H1 (cell line): ENCODE results near the gene MAPKAPK2. TPM values are rescaled to one million over a fixed set of nuclear protein-coding genes. Genes with fewer than 3 reads are reported as not detected.

ENCODE experiments used
- CTCF ChIA-PET: fragments of 300-600 bp; sonication (Branson Sonifier 250); formaldehyde crosslinking; loops from one replicate; lab custom pipeline; 2021; ENCODE audit not compliant: partially characterized antibody; lab: Charles Lee
- POLR2A ChIA-PET: fragments of 300-600 bp; sonication (Branson Sonifier 250); formaldehyde crosslinking; loops from one replicate; lab custom pipeline; 2021; ENCODE audit warnings: inconsistent platforms; ENCODE audit not compliant: partially characterized antibody; lab: Charles Lee
- DNase-seq, 2 experiments: peaks; one replicate each; pipeline versions ENCODE4 v3.0.0 to v3.0.0-alpha.2; 2010 to 2022; ENCODE audit warnings: low spot score in 2 of 2, low read depth in 1 of 2, mixed read lengths in 1 of 2
- FAIRE-seq: peaks from 2 replicates; lab custom pipeline; 2011; peaks lifted over from hg19 to GRCh38; lab: Jason Lieb, UNC
- H2AFZ ChIP-seq: 2 replicates; pipeline ENCODE4 v1.8.1; 2012; ENCODE audit warnings: low read length, inconsistent platforms
- H2AK5ac ChIP-seq: 2 replicates; pipeline ENCODE4 v1.6.1; 2013; ENCODE audit warnings: low read depth, low read length
- H2BK120ac ChIP-seq: replicated peaks from 2 replicates; pipeline ENCODE3; 2013; ENCODE audit warnings: low read depth, low read length, inconsistent platforms
- H2BK12ac ChIP-seq: 2 replicates; pipeline ENCODE4 v1.6.1; 2013; ENCODE audit warnings: low read depth, low read length
- H2BK15ac ChIP-seq: 2 replicates; pipeline ENCODE4 v1.6.1; 2013; ENCODE audit warnings: low read length
- H2BK20ac ChIP-seq: 2 replicates; pipeline ENCODE4 v1.6.1; 2013; ENCODE audit warnings: low read length
- H2BK5ac ChIP-seq: 2 replicates; pipeline ENCODE4 v1.6.1; 2013; ENCODE audit warnings: low read depth, low read length
- H3K14ac ChIP-seq: 2 replicates; pipeline ENCODE4 v1.6.1; 2013; ENCODE audit warnings: inconsistent platforms; ENCODE audit not compliant: insufficient read length
- H3K18ac ChIP-seq: 2 replicates; pipeline ENCODE4 v1.6.1; 2013; ENCODE audit warnings: low read length; ENCODE audit errors: extremely low read depth
- H3K23ac ChIP-seq: 2 replicates; pipeline ENCODE4 v1.6.1; 2013; ENCODE audit warnings: inconsistent platforms; ENCODE audit not compliant: insufficient read length
- H3K23me2 ChIP-seq: 2 replicates; pipeline ENCODE4 v1.6.1; 2013; ENCODE audit warnings: low read depth, low read length
- H3K27ac ChIP-seq: 2 replicates; pipeline ENCODE4 v1.6.1; 2011; ENCODE audit warnings: low read depth, low read length, inconsistent platforms
- H3K27me3 ChIP-seq, 4 experiments: replicated peaks in 1 of 4; 1 replicate in 1 of 4; 2 replicates in 3 of 4; pipeline versions ENCODE4 v1.6.1 to v1.8.1; 2011 to 2013; ENCODE audit warnings: low read length in 3 of 4, mild to moderate bottlenecking in 3 of 4, inconsistent platforms in 2 of 4, mixed read lengths in 2 of 4, moderate library complexity in 1 of 4; ENCODE audit not compliant: control insufficient read depth in 3 of 4, insufficient read depth in 3 of 4; ENCODE audit errors: extremely low read depth in 1 of 4
- H3K36me3 ChIP-seq, 4 experiments: 2 replicates each; pipeline versions ENCODE4 v1.6.1 to v1.8.1; 2011 to 2013; ENCODE audit warnings: mild to moderate bottlenecking in 4 of 4, low read length in 3 of 4, moderate library complexity in 2 of 4, control low read depth in 1 of 4, inconsistent platforms in 1 of 4; ENCODE audit not compliant: insufficient read depth in 4 of 4, control insufficient read depth in 2 of 4
- H3K4ac ChIP-seq: replicated peaks from 2 replicates; pipeline ENCODE3; 2013; ENCODE audit warnings: low read length, low read depth, mixed read lengths, inconsistent platforms; ENCODE audit not compliant: insufficient read length
- H3K4me1 ChIP-seq, 4 experiments: replicated peaks in 1 of 4; 1 replicate in 1 of 4; 2 replicates in 3 of 4; pipeline versions ENCODE4 v1.6.1 to v1.8.1; 2011 to 2013; ENCODE audit warnings: low read length in 3 of 4, inconsistent platforms in 2 of 4, mixed read lengths in 1 of 4; ENCODE audit not compliant: insufficient read depth in 4 of 4, control insufficient read depth in 3 of 4
- H3K4me2 ChIP-seq, 2 experiments: 2 replicates each; pipeline versions ENCODE4 v1.6.1 to v1.8.1; 2011 to 2013; ENCODE audit warnings: low read depth in 2 of 2, low read length in 2 of 2, control low read depth in 1 of 2, inconsistent platforms in 1 of 2, mild to moderate bottlenecking in 1 of 2; ENCODE audit not compliant: insufficient read depth in 1 of 2
- H3K4me3 ChIP-seq, 4 experiments: fragments of 200-600, 300-600 bp in 1 of 4; sonication (generic), shearing (Covaris generic), sonication (Bioruptor Twin) in 1 of 4; 2 replicates each; pipeline versions ENCODE4 v1.5.1 to v1.8.1; 2011 to 2016; ENCODE audit warnings: low read length in 4 of 4, low read depth in 3 of 4, control low read depth in 2 of 4, inconsistent platforms in 2 of 4, mild to moderate bottlenecking in 2 of 4, mixed read lengths in 1 of 4, moderate library complexity in 1 of 4; ENCODE audit not compliant: insufficient read depth in 2 of 4; ENCODE audit errors: extremely low read depth in 1 of 4
- H3K56ac ChIP-seq: replicated peaks from 2 replicates; pipeline ENCODE3; 2013; ENCODE audit warnings: low read depth, mild to moderate bottlenecking, mixed read lengths, low read length, inconsistent platforms; ENCODE audit not compliant: insufficient read length
- H3K79me1 ChIP-seq: 2 replicates; pipeline ENCODE4 v1.6.1; 2013; ENCODE audit warnings: low read depth, low read length, control low read depth
- H3K79me2 ChIP-seq, 2 experiments: 2 replicates each; pipeline versions ENCODE4 v1.6.1 to v1.8.1; 2012 to 2013; ENCODE audit warnings: low read length in 2 of 2, mild to moderate bottlenecking in 2 of 2, inconsistent platforms in 1 of 2; ENCODE audit not compliant: insufficient read depth in 2 of 2, control insufficient read depth in 1 of 2
- H3K9ac ChIP-seq, 4 experiments: replicated peaks in 1 of 4; 1 replicate in 1 of 4; 2 replicates in 3 of 4; pipeline versions ENCODE4 v1.6.1 to v1.8.1; 2011 to 2013; ENCODE audit warnings: low read depth in 3 of 4, low read length in 3 of 4, control low read depth in 2 of 4, mild to moderate bottlenecking in 2 of 4, moderate library complexity in 2 of 4, inconsistent platforms in 1 of 4; ENCODE audit errors: extremely low read depth in 1 of 4
- H3K9me3 ChIP-seq, 2 experiments: 2 replicates each; pipeline versions ENCODE4 v1.6.1 to v1.8.1; 2012 to 2013; ENCODE audit warnings: mild to moderate bottlenecking in 2 of 2, moderate library complexity in 2 of 2, control low read depth in 1 of 2, inconsistent platforms in 1 of 2, low read depth in 1 of 2, low read length in 1 of 2, mixed read lengths in 1 of 2; ENCODE audit not compliant: insufficient read depth in 2 of 2
- H4K20me1 ChIP-seq, 2 experiments: replicated peaks in 1 of 2; 2 replicates each; pipeline versions ENCODE3 to v1.8.1; 2011 to 2013; ENCODE audit warnings: inconsistent platforms in 2 of 2, low read length in 2 of 2, mild to moderate bottlenecking in 1 of 2; ENCODE audit not compliant: insufficient read depth in 2 of 2, control insufficient read depth in 1 of 2
- H4K5ac ChIP-seq: 2 replicates; pipeline ENCODE4 v1.6.1; 2013; ENCODE audit warnings: low read length, low read depth, mixed read lengths, inconsistent platforms; ENCODE audit not compliant: insufficient read length
- H4K8ac ChIP-seq: 2 replicates; pipeline ENCODE4 v1.8.0; 2013; ENCODE audit warnings: mild to moderate bottlenecking, moderate library complexity, low read length, inconsistent platforms; ENCODE audit not compliant: insufficient read depth; ENCODE audit errors: extremely low read depth
- H4K91ac ChIP-seq: replicated peaks from 2 replicates; pipeline ENCODE3; 2013; ENCODE audit warnings: low read length, mixed read lengths, inconsistent platforms; ENCODE audit not compliant: insufficient read length
- PHF8 ChIP-seq: fragments of 200-600 bp; sonication (generic); conservative IDR thresholded peaks from 2 replicates; pipeline ENCODE4 v1.7.1; 2012; ENCODE audit warnings: low read depth, mild to moderate bottlenecking, inconsistent platforms, low read length, moderate library complexity
- WGBS, 2 experiments: shearing (Covaris generic) in 1 of 2; methylation state at CpG; one replicate each; pipeline versions ENCODE4 v1.1.6 to v1.1.7; 2013 to 2015; ENCODE audit warnings: low lambda C conversion rate in 2 of 2, mixed read lengths in 2 of 2, inconsistent platforms in 1 of 2, low coverage in 1 of 2, missing lambda C conversion rate in 1 of 2; ENCODE audit not compliant: insufficient replicate concordance in 2 of 2, insufficient coverage in 1 of 2, insufficient read length in 1 of 2; ENCODE audit errors: extremely low coverage in 1 of 2, missing lambda C conversion rate in 1 of 2; 5-methylcytosine and 5-hydroxymethylcytosine counted together
- polyA plus RNA-seq, 7 experiments: library from polyadenylated mRNA; depleted of rRNA in 3 of 7; stranded (reverse) in 5 of 7; unstranded in 2 of 7; fragments of >200 nt in 5 of 7; fragments of 200-250 nt in 2 of 7; gene quantifications; 1 replicate in 5 of 7; 2 replicates in 1 of 7; 4 replicates in 1 of 7; pipeline versions ENCODE4 v1.2.1 to v1.2.3, GENCODE V29; 2011 to 2013; ENCODE audit warnings: missing spikeins in 2 of 7, mixed read lengths in 2 of 7
- total RNA-seq: library from RNA; stranded (reverse); fragmentation: NEBNext Ultra II Directional; extraction: Animal tissue kit (Norgen Biotek cat#: 25700); gene quantifications from 2 replicates; pipeline ENCODE4 v1.2.1, GENCODE V29; 2021

MAPKAPK2 gene
- total and polyA plus RNA-seq, 2 of the 8 experiments (the other 6 are each of a cell fraction or from before 2014, with no cell fraction given) = 27.5 to 44.9 TPM

DNA sequence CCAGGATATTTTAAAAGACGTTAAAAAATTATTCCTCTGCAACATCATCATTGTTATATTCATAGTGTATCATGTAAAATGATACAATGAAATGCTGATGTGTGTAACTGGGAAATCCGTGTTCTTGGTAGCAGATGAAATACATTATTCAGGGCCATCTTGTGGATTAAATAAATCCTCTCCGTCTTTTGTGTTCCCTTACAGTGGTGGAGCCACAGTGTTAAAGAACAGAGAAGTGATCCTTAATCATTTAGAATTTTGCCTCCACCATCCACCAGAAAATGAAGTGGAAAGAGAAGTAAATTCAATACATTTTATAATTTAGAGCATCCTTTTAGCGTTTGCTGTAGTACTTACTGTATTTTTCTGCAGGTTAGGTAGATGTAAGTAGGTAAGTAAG is 48.0 kb upstream of the MAPKAPK2 start:
- Histone ChIP-seq H2BK120ac (no peak overlapping the region), H3K36me3 (no peaks in the 10 kb centered on the region), H3K56ac (no peak overlapping the region), H3K14ac (no peak overlapping the region), H3K4me2 (peak overlapping the region in 1 of 2 experiments; percentile 70; a peak in 1 of 4 replicates), H3K23me2 (peaks cover 8% of the 10 kb centered on the region; the same call in 1 of the 2 replicates), H2BK20ac (no peak overlapping the region), H2BK5ac (no peak overlapping the region), H2AK5ac (no peak overlapping the region), H2BK15ac (no peak overlapping the region), H3K27me3 (peaks cover 0 to 4% (median 0%) of the 10 kb centered on the region in 4 experiments; a peak in 2 of 7 replicates), H3K4me3 (peak overlapping the region in 1 of 4 experiments; percentile 88; a peak in 2 of 8 replicates), H3K4me1 (peaks cover 0 to 10% (median 4%) of the 10 kb centered on the region in 4 experiments; a peak in 4 of 7 replicates), H3K27ac (no peak overlapping the region), H3K9me3 (no peaks in the 10 kb centered on the region), H3K79me2 (no peaks in the 10 kb centered on the region), H4K20me1 (no peaks in the 10 kb centered on the region), H4K8ac (no peak overlapping the region), H2BK12ac (no peak overlapping the region), H3K23ac (no peak overlapping the region), H3K79me1 (no peaks in the 10 kb centered on the region), H4K5ac (no peak overlapping the region), H3K18ac (no peak overlapping the region), H4K91ac (no peak overlapping the region), H3K4ac (no peak overlapping the region), H2AFZ (no peak overlapping the region), H3K9ac (no peak overlapping the region)
- CTCF ChIA-PET = interaction anchor here (4.6 to 19.2 kb wide), 2 partner anchors 16 to 28 kb away, joined by 28 to 666 read pairs; no protein-coding TSS in a partner anchor
- FAIRE-seq (no peak), DNase-seq (no peak)
- 58% methylated on average over 4 of the region's 4 CpGs; no CpG with 5 or more reads in 1 of the 2 experiments for WGBS, 2 experiments
- TF ChIP-seq PHF8 = no peak
- POLR2A ChIA-PET = interaction anchor here (1.4 kb wide), 1 partner anchor 272 kb away, joined by 3 read pairs; no protein-coding TSS in a partner anchor
